Activated CD4-positive, CD25-positive, alpha-beta regulatory T cell treated with anti-CD3 and anti-CD28 coated beads, Interleukin-2, amount 50 U/mL, for 72 hours (primary cell): ENCODE measurements around the gene CSF2RB.

Experiments used
- DNase-seq: peaks from one replicate; pipeline ENCODE4 v3.0.0; 2021

The CSF2RB gene

DNA sequence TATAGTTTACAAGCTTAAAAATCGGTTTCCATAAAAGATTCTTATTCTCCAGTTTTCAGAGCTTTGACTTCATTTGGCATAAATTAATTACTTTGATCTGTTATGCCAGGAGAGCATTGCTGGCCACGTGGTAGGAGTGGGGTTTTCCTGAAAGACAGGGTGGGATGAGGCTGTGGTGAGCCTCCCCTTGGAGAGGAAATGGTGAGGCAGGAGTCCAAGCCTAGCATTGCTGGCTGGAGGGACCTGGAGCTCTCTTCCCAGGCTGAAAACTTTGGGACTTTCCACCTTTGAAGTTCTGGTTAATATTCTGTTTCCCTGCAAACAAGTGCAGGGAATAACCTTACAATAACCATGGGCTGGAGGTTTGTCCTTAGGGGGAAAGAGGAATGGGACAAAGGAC is 21.1 kb upstream of the CSF2RB start:
- no peak for DNase-seq

GRCh38 chr22:36893262-36893661 is 20.2 kb upstream of the CSF2RB start:
- DNase-seq: no peak

DNA sequence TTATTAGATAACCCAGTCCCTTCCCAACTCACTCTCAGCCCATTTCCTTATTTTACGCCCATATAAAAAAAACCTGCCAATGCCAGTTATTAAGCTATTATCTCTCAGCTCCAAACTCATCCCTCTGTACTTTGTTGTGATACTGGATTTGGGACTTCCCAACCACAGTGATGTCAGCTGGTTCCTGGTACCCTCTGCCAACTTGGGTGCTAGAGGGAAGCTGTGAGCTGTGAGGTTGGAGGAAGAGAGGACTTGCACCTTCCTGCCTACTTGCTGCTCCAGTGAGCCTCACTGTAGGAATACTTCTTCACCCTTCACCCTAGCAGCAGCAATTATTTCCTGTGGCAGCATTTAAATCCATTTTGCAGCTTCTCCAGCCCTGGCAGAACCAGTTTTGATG is 19.2 kb upstream of the CSF2RB start:
- no peak for DNase-seq

DNA sequence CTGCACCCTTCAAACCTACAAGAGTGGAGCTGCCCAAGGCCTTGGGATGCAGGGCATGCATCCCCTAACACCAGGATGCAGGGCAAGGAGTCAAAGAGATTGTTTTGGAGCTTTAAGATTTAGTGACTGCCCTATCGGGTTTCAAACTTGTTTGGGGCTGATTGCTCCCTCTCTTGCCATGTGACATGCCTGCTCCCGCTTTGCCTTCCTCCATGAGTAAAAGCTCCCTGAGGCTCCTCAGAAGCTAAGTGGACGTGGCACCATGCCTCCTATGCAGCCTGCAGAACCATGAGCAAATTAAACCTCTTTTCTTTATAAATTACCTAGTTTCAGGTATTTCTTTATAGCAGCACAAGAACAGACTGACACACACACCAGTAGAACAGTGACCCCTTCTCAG is 15.8 kb upstream of the CSF2RB start:
- no peak for DNase-seq

DNA sequence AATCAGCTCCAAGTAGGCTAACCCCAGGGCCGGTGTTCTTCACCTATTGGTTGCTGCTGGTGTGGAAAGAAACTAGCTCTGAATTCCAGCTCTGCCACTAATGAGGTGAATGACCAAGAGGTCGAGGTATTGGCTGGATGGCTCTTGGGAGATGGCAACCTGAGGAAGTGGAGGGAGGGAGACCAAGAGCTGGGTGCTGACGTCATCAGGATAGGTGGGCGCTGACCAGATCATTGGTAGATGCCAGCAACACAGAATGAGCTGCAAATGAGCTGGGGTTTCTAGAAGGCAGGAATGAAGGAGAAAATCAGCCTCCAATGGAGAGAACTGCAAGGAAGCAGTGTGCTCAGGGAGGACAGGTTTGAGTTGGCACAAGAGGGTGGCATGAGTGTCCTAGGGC is 14.7 kb upstream of the CSF2RB start:
- DNase-seq: no peak

DNA sequence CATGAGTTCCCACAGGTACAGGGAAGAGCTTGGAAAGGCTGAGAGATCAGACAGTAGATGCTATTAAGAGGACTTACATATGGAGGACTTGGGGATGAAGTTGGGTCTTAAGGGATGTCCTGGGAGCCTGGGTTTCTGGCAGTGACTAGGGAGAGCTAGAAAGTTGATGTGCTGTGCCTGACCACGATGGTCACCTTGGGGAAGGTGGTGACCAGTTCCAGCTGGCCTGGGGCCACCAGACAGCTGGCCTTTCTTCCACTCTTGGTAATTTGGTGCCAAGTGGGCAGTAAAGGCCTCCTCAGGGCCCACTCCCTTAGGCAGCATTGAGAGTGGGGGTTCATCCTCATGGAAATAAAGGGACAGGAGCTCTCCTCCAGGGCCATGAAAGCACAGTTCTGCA is 13.9 kb upstream of the CSF2RB start:
- DNase-seq: no peak

- DNase-seq: no peak
Observed at GRCh38 chr22:36900225-36900624, 13.2 kb upstream of the CSF2RB start.

- DNase-seq: no peak
Observed at GRCh38 chr22:36900880-36901279, 12.5 kb upstream of the CSF2RB start.

DNA sequence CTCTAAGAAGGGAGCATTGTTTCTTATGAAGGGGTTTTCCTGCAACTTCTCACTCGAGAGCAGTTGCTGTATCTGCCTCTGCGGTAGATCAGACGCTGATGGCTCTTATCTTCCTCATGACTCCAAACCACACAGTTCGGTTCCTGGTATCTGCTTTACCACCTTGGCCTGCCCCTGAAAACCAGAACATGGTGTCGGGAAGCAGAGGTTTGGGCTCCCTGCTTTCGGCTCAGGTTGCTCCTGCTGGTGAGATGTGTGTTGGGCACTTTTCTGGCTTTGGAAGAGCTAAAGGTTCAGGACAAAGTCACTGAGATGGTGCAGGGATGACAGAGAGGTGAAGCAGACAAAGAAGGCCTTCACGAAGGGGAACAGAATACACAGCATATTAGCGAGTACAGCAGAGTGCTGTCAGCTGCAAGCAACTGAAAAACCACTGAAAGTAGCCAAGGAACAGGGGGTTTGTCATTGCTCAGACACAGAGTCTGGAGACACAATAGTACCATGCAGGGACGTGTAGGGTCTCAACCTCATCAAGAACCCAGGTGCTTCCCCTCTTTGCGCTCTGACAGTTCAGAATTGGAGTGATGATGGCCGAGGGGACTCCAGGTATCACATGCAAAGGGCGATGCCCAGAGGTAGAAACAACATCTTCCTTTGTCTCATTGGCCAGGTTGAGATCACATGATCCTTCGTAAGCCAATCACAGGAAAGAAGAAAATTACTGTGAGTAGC is 11.9 kb upstream of the CSF2RB start:
- DNase-seq: no peak

GRCh38 chr22:36902143-36902926 is 11.1 kb upstream of the CSF2RB start:
- DNase-seq: no peak

GRCh38 chr22:36904260-36904880 is 9.1 kb upstream of the CSF2RB start:
- no peak for DNase-seq

DNA sequence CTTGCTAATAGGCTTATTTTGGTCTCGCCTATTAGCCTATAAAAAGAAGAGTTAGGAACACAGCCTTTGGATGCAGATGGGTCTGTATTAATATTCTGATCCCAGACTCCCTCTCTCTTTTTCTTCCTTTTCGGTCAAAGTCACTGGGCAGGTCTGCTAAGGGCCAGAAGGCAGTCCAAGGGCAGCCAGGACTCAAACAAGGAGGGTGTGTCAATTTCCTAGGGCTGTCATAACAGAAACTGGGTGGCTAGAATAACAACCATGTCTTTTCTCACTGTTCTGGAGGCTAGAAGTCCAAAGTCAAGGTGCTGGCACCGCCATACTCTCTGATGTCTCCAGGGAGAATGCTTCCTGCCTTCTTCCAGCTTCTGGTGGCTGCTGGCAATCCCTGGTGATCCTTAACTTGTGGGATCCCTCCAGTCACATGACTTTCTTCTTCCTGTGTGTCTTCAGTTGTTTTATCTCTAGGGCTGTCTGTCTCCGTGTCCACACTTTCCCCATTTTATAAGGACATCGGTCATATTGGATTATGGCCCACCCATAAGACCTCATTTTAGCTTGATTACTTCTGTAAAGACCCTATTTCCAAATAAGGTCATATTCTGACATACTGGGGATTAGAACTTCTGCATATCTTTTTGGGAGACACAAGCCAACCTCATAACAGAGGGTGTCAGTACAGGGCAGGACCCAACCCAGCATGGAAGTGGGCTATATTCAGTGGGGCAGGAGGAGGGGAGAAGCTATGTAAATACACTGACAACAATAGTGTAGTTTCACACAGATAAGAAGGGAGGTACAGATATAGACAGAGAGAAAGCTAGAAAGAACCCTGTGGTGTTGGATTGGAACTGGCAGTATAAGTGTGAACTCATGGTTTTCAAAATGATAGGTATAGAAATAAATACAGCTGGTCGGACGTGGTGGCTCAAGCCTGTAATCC is 5.9 kb upstream of the CSF2RB start:
- DNase-seq: no peak

DNA sequence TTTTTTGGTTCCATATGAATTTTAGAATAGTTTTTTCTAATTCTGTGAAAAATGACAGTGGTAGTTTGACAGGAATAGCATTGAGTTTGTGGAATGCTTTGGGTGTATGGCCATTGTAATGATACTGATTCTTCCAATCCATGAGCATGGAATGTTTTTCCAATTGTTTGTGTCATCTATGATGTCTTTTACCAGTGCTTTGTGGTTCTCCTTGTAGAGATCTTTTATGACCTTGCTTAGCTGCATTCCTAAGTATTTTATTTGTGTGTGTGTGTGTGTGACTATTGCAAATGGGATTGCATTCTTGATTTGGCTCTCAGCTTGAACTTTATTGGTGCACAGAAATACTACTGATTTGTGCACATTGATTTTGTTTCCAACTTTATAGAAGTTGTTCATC is 3.0 kb upstream of the CSF2RB start:
- DNase-seq: no peak

DNA sequence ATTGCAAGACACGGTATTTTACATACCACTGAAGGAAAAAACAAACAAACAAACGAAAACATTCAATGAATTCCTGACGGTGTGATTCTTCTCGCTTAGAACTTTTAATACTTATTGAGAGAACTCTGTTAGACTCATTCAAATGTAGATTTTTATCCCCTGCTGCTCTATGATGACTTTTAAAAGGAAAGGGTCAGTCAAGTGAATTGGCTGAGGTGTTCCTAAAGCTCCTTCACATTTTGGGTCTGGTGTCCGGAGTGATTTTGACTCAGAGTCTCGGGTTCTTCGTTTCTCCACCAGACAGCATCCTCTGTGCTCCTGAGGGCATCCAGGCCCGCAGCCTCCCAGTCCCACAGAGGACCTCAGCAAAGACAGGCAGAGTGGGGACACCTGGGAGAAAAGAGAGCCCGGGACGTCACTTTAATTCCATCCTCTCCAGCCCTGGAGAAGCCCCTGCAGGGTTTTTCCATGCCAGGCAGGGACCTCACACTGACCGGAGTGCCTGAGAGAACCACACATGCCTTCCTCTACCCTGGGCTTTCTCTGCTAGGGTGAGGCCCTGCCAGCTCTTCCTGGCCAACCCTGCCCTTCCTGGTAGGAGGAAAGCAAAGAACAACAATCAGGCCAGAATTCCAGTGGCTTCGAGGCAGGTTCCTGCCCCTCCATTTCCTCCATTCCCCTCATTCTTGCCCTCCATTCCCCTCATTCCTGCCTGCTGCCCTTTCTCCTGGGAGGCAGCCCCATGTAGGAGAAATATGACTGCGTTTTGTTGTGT is 1.4 kb upstream of the CSF2RB start:
- DNase-seq: no peak

DNA sequence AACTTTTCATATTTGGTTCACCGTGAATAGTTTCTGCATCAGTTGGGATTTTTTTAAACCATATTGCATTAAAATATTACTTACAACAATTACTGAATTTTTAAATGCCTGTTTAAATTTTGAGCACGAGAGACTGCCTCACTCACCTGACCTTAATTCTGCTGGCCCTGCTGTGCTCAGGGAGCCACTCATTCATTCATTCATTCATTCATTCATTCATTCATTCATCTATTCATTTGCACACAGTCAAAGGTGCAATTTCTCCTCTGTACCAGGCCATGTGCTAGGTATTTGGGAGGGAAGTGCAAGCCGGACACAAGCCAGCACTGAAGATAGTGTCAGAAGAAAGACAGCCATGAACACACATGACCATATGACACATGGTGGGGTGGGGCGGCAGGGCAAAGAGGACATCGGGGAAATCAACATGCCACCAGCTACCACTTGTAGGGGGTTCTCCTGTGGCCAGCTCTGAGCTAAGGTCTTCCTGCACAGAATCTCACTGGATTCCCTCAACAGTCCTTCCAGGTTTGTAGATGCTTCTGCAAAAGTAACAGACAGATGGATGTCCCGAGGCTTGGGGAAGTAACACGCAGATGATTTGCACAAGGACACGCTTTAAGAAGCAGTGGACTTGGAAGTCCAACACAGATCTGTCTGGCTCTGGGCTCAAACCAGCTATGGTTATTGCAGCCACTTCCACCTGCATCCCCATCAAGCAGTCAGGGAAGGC is 568 bp upstream of the CSF2RB start:
- no peak for DNase-seq

DNA sequence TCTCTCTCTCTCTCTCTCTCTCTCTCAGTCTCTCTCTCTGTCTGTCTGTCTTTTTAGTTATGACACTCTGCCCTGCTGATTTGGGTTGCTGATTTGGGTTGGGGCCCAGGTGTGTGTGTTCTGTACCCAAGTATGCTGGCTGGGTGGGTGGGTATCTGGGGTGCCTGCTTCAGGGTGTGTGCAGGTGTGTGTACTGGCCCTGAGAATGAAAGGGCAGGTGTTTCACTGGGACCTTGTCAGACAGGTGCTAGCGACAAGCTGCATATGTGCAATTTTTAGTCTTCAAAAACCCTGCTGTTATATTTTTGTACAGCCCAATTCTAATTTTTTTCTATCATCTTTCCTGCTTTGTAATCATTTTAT is 943 bp downstream of the CSF2RB start:
- no peak for DNase-seq

GRCh38 chr22:36916034-36916433 is 2.6 kb downstream of the CSF2RB start:
- DNase-seq: no peak

- no peak for DNase-seq
Observed at GRCh38 chr22:36918586-36919284, 5.3 kb downstream of the CSF2RB start.

GRCh38 chr22:36921309-36922104 is 8.1 kb downstream of the CSF2RB start:
- DNase-seq: no peak

DNA sequence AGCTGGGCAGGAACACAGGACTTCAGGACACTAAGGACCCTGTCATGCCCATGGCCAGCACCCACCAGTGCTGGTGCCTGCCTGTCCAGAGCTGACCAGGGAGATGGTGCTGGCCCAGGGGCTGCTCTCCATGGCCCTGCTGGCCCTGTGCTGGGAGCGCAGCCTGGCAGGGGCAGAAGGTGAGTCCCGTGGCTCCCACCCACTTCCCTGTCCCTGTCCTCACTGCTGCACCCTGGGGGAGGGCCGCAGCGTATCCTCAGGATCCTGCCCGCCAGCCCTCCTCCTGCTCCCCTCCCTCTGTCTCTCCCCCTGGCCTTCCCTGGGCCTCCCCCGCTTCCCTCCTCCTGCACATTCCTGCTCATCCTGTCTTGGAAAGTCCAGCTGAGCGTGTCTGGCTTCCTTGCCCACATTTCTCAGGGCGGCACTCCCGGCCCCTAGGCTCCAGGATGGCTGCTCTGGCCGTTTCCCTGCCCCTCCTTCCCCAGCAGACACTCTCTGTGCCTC is 8.7 kb downstream of the CSF2RB start:
- DNase-seq: no peak
